Stimulated activated CD8-positive, alpha-beta memory T cell treated with anti-CD3 and anti-CD28 coated beads, Interleukin-2, amount 100 ng/mL, for 48 hours (primary cell): ENCODE measurements around the gene SLC7A4.
"Not testable (repeated sequence)": the region's sequence is repeated elsewhere in the genome, so short reads cannot be mapped to it uniquely, and the experiment has no call there.

Source experiments
- DNase-seq, 2 donors: peaks; one replicate each; pipeline ENCODE4 v3.0.0-alpha.2; 2020; ENCODE audit warnings: low read depth in 2 of 2

SLC7A4 gene, protein sequence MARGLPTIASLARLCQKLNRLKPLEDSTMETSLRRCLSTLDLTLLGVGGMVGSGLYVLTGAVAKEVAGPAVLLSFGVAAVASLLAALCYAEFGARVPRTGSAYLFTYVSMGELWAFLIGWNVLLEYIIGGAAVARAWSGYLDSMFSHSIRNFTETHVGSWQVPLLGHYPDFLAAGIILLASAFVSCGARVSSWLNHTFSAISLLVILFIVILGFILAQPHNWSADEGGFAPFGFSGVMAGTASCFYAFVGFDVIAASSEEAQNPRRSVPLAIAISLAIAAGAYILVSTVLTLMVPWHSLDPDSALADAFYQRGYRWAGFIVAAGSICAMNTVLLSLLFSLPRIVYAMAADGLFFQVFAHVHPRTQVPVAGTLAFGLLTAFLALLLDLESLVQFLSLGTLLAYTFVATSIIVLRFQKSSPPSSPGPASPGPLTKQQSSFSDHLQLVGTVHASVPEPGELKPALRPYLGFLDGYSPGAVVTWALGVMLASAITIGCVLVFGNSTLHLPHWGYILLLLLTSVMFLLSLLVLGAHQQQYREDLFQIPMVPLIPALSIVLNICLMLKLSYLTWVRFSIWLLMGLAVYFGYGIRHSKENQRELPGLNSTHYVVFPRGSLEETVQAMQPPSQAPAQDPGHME

GRCh38 chr22:21032037-21032867, at the start of gene SLC7A4:
Gene SLC7A4, minus strand, starts transcription at chr22:21032561. Its CDS starts 749 bp downstream, at chr22:21031812.
- DNase-seq: no peak

GRCh38 chr22:21080435-21081137, 48.2 kb upstream of the SLC7A4 start:
- DNase-seq: no peak

DNA sequence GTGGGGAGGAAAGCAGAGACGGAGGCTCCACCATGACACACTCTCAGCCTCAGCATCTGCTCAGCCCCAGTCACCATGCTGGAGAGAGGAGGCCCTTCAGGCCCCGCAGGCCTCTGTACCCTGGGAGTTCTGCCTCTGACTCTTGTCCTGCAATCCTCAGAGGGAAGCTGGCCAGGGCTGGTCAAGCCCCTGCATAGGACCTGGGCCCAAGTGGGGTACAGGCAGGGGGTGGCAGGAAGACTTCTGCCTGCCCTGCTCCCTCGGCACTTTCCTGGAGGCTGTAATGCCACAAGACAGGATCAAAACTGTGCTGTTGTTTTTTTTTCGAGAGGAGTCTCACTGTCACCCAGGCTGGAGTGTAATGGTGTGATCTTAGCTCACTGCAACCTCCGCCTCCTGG, 47.1 kb upstream of the SLC7A4 start:
- DNase-seq: no peak

- DNase-seq: no peak
Measured at GRCh38 chr22:21078916-21079315, 46.6 kb upstream of the SLC7A4 start.

DNA sequence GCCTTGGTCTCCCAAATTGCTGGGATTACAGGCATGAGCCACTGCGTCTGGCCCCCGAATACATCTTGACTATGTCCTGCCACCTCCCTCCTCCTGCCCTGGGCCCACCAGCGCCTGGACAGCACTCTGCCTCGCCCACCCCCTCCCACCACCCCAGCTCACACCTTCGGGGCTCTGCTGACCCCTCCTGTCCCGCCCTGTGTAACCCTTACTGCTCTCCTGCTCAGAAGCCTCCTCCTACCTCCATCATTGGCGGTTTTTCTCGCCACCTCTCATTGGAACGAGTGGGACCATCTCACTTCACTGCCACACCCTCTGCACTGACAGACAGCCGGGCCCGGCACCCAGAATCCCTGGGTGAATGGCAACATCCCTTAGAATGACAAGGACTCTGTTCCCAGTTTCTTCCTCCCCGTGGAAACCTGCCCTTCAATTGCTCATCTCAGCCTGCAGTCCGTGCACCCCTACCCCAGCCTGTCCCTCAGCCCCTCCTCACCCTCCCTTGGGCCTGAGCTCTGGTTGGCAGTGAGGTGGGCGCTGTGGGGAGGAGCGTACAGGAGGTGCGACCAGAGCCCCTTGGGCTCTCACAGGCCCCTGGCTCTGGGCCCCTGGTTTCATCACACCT, 45.6 kb upstream of the SLC7A4 start:
- no peak for DNase-seq

- no peak for DNase-seq
Measured at GRCh38 chr22:21076912-21077625, 44.7 kb upstream of the SLC7A4 start.

DNA sequence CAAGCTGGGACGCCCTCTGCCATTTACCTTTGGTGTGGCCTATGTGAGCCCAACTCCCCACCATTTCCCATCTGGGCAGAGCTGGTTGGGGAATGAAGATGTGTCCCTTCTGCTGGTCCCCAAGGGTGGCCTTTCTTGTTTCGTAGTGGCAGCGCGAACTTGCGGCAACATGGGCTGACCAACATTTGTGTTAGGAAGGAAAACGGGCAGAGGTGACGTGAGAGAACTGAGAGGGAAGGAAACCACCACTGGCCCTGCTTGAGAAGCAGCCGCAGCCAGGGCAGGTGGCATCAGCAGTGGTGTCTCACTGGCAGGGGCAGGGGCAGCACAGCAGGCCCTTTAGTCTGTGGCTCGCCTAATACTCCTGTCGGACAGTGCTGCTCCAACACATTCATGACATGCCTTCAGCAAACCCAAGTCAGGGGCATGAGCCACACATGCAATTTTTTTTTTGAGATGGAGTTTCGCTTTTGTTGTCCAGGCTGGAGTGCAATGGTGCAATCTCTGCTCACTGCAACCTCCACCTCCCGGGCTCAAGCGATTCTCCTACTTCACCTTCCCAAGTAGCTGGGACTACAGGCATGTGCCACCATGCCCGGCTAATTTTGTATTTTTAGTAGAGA, 43.3 kb upstream of the SLC7A4 start:
- DNase-seq: no peak

- no peak for DNase-seq
Measured at GRCh38 chr22:21074102-21074715, 41.8 kb upstream of the SLC7A4 start.

DNA sequence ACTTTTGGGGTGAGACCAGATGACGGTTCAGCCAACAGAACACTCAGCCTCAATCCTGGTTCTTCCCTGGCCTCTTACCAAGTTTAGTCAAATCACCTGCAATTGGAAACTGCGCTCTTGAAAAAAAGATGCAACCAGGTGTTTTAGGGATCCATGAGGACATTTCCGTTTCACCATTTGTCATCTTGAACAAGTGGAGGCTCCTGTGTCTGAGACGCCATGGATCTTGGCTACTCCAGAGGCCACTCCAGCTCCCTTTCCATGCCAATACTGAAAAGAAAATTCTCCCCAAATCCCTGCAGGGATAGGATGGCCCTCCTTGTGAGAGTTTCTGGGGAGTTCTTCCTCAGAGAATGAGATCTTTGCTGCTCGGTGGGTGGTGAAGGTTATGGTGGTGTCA, 41.1 kb upstream of the SLC7A4 start:
- no peak for DNase-seq

GRCh38 chr22:21073023-21073422, 40.7 kb upstream of the SLC7A4 start:
- DNase-seq: no peak

DNA sequence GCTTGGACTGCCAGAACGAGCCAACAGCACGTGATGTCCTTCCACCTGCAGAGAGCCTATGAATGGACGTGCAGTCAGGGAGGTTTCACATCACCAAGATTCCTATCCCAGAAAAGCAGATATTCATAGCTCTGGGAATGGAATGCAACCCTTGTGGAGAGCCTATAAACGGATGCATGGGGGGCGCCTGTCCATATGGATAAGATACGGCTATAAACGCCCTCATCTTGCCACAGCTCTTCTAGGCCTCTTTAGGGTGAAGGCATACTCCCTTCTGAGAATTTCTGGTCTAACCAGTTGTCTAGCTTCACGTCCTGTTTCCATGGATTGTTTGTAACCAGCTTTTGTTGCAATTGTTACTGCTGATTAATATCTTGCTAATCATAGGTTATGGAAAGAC, 39.4 kb upstream of the SLC7A4 start:
- not testable (repeated sequence) for DNase-seq

DNA sequence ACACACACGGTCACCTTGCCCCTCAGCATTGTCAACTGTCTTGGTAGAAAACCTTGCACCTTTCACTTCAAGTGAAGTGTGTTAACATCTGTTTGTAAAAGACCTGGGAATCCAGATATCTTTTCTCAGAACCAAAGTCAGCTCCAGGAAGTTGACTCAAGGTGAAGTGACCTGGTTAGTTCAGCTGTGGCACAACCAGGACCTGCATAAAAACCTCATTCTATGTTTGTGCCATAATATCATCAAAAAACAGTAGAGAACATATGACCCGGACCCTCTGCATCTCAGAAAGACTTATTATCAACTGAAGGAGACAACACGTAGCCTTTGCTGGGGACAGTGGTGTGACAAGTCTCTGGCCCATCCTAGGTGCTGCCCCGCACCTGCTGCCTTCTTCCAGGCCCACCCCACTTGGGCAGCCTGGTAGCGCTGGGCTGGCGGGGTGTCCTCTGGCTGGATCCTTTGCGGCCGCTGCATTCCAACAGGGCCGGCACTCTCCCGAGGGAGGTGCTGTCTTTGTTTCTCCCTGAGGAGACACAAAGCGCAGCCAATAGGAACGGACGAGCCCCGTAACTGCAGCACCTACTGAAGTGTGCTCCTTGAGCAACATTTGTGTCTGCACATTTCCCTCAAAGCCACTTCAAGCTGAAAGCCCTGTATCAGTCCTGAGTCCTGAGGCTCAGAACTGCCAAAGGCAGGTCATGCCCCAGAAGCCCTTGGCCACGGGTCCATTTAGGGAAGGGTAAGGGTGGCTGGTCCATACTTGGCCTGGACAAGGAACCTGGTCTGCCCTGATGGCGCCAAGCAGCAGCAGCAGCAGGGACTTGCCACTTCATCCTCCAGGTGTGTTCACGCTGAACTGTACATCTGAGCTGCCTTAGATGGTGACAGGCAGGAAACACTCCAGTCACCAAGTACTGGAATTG, 38.6 kb upstream of the SLC7A4 start:
- DNase-seq: no peak

DNA sequence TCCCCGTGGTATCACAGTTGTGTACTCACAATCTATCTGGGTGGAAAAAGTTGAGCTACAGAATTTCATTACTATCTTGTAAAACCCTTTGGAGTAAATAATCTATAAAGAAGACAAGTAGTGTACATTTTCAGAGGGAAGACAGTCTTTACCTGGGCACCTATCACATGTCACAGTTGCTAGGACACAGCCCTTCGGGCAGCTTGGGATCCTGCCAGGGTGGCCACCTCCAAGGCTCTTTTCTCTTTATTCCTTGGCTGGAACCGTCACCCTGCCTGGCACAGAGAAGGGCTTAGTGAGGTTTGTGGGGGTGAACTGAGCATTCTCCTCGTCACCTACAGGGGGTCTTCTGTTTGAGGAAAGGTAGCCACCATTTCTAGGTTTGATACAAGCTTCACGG, 37.0 kb upstream of the SLC7A4 start:
- no peak for DNase-seq

DNA sequence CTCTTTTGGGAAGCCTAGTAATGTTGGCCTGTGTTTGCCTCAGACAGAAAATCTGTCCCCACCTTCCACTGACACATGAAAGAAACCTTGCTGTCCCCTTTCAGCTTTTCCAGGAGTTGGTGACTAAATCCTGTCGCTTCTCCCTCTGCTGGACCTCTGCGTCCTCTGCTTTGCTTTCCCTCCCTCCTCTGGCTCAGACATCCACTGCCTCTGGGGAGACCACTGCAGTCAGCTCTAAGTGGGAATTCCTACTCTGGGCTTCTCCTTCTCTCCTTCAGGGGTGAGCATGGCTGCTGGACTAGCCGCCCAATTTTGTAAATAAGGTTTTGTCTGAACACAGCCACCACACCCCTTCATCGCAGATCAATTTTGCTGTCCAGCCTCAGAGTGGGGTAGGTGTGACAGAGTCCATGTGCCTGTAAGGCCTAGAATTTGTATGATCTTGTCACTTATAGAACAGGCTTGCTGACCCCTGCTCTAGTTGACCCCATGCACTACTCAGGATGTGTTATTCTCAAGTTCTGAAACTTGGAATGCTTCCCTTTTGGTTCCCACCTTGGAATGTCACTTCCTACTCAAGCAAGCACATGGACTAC, 36.4 kb upstream of the SLC7A4 start:
- no peak for DNase-seq

DNA sequence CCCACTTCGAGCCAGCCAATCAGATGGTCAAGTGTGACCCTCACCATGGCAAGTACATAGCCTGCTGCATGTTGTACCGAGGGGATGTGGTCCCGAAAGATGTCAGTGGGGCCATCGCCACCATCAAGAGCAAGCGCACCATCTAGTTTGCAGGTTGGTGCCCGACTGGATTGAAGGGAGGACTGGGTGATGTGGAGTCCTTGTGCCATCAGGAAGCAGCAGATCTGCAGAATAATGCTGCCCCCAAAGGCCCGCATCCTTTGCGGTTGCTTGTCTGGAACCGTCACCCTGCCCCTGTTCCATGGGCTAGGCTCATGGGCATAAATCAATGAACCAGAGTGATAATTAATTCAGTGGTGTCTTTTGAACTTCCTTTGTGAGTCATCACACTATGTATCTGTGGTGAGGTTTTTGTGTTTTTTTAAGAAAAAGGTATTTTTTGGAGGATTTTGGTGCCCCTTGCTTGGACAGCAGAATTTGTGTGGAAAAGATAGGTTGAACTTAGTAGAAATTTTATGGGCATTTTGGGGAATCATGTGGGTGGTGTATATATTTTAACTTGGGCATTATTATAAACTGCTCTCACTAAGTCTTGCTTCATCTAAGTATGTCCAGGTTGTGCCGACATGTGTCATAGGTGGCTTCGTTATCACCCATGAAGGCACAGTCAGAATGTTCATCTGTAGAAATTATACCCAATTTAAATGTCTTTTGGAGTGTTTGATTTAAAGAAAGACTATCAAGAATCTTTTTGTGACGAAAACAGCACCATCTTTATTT, 35.7 kb upstream of the SLC7A4 start:
- no peak for DNase-seq

DNA sequence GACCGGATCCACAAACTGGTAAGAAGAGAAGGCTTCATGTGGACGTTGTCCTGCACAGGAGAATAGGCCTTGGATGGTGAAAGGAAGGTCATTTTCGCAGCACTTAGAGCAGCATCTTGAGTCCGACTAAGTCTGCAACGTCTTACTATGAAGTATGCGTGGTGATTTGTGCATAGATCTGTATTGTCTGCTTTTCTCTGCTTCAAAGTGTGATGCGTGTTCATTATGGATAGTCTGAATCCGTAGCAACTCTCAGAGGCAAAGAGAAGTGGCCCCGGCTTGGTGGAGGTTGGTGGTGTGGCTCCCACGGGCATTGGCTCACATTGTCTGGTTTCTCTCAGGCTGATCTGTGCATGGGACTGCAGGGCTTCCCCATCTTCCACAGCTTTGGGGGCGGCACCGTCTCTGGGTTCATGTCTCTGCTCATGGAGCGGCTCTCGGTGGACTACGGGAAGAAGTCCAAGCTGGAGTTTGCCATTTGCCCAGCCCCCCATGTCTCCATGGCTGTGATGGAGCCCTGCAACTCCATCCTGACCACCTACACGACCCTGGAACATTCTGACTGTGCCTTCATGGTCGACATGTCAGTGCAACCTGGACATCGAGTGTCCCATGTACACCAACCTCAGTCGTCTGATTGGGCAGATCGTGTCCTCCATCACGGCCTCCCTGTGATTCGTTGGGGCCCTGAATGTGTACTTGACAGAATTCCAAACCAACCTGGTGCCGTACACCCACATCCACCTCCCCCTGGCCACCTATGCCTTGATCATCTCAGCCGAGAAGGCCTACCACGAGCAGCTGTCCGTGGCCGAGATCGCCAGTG, 34.9 kb upstream of the SLC7A4 start:
- DNase-seq: no peak
